Osteocyte (in vitro differentiated cells): ENCODE data around the gene TNPO2. TPM values are rescaled to one million over a fixed set of nuclear protein-coding genes. Genes with fewer than 3 reads are reported as not detected.

Source experiments
- DNase-seq: peaks from one replicate; pipeline ENCODE4 v3.0.0; 2021; ENCODE audit warnings: mixed read lengths; ENCODE audit not compliant: unreplicated experiment; ENCODE audit errors: extremely low spot score
- H3K27ac Mint-ChIP-seq: one replicate; pipeline ENCODE4 v1.8.0; 2021; ENCODE audit warnings: mild to moderate bottlenecking, mixed read lengths; ENCODE audit not compliant: unreplicated experiment
- H3K27me3 Mint-ChIP-seq: one replicate; pipeline ENCODE4 v1.8.0; 2021; ENCODE audit warnings: mixed read lengths; ENCODE audit not compliant: unreplicated experiment
- H3K36me3 Mint-ChIP-seq: one replicate; pipeline ENCODE4 v1.8.0; 2021; ENCODE audit warnings: mixed read lengths; ENCODE audit not compliant: unreplicated experiment
- H3K4me1 Mint-ChIP-seq: one replicate; pipeline ENCODE4 v1.8.0; 2021; ENCODE audit warnings: mixed read lengths; ENCODE audit not compliant: unreplicated experiment
- H3K4me3 Mint-ChIP-seq: one replicate; pipeline ENCODE4 v1.8.0; 2021; ENCODE audit warnings: mild to moderate bottlenecking, moderate library complexity, mixed read lengths; ENCODE audit not compliant: unreplicated experiment
- H3K9me3 Mint-ChIP-seq: one replicate; pipeline ENCODE4 v1.8.0; 2021; ENCODE audit warnings: mixed read lengths; ENCODE audit not compliant: unreplicated experiment
- total RNA-seq: library from RNA; stranded (reverse); gene quantifications from 2 replicates; pipeline ENCODE4 v1.2.1, GENCODE V29; 2021
- TF ChIP-seq, protein P1 (sequence below): fragments of 200-600 bp; sonication (generic); IDR thresholded peaks from 2 replicates; pipeline ENCODE4 v1.5.0; 2021; ENCODE audit warnings: antibody characterized with exemption, mild to moderate bottlenecking, moderate library complexity

TNPO2 gene
- total RNA-seq, 1 donor from 2014 or later = 93.3 TPM

DNA sequence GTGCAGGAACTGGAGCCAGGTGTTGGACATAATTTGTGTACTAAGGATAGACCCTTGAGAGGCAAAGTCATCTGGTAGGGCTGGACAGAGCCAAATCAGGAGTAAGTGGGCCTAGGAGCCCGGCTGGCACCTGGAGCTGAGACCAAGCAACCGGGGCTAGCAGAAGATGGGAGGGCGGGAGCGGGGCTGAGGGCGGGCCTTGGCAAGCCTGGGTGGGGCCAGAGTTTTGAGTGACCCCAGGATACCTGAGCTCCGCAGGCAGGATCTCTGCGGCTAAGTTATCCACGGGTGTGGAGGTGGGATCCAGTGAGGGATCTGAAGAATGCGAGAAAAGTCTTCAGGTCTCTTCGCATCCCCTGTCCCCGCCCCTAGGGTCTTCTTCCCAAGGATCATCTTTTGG is 43.4 kb upstream of the TNPO2 start:
- Mint-ChIP-seq H3K27me3 (no peaks in the 10 kb centered on the region), H3K4me3 (no peak overlapping the region), H3K36me3 (peaks cover 3% of the 10 kb centered on the region), H3K9me3 (no peaks in the 10 kb centered on the region), H3K27ac (no peak overlapping the region), H3K4me1 (peaks cover 2% of the 10 kb centered on the region)
- no peak for DNase-seq
- TF ChIP-seq, protein P1, sequence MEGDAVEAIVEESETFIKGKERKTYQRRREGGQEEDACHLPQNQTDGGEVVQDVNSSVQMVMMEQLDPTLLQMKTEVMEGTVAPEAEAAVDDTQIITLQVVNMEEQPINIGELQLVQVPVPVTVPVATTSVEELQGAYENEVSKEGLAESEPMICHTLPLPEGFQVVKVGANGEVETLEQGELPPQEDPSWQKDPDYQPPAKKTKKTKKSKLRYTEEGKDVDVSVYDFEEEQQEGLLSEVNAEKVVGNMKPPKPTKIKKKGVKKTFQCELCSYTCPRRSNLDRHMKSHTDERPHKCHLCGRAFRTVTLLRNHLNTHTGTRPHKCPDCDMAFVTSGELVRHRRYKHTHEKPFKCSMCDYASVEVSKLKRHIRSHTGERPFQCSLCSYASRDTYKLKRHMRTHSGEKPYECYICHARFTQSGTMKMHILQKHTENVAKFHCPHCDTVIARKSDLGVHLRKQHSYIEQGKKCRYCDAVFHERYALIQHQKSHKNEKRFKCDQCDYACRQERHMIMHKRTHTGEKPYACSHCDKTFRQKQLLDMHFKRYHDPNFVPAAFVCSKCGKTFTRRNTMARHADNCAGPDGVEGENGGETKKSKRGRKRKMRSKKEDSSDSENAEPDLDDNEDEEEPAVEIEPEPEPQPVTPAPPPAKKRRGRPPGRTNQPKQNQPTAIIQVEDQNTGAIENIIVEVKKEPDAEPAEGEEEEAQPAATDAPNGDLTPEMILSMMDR = no peak

DNA sequence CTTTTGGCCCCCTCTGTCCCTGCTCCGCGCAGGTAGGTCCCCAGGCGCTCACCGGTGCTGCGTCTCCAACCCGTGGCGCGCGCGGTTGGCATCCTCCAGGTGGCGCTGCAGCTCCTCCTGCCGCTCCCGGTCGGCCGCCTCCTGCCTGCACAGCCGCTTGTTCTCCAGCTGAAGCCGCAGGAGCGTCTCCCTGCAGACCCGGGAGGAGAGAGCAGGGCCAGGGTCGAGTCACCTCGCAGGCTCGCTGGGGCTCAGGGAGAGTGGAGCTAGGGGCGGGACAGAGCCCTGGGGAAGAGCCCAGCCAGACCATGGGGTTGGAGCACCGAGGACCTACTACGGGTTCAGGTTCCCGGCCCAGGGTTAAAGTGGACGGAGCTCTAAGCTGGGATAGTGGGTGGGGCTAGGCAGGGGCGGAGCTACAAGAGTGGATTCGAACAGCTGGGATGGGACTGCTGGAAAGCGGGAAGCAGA is 42.4 kb upstream of the TNPO2 start:
- Mint-ChIP-seq H3K9me3 (no peaks in the 10 kb centered on the region), H3K36me3 (peaks cover 3% of the 10 kb centered on the region), H3K27me3 (no peaks in the 10 kb centered on the region), H3K4me3 (peak overlapping the region; percentile 70), H3K4me1 (peaks cover 2% of the 10 kb centered on the region), H3K27ac (no peak overlapping the region)
- TF ChIP-seq, protein P1 = peak; percentile 78
- DNase-seq = peak; percentile 93

DNA sequence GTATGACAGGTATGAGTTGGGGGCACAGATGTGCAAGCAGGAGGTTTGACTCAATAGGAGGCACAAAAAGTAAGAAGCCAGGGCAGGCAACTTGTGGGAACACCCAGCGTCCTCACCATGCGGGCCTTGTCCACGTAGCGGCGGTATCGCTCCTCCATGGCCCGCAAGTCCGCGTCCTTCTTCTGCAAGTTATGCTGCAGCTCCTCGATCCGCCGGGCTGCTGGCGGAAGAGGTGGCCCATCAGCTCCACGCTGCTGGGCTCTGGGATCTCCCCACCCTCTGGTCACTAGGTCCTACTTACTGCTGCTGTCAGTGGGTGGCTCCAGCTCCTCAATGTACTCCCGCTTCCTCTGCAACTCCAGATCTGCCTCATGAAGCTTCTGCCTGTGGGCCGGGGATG is 41.0 kb upstream of the TNPO2 start:
- no peak for DNase-seq
- TF ChIP-seq, protein P1 = no peak
- Mint-ChIP-seq H3K36me3 (peaks cover 3% of the 10 kb centered on the region), H3K4me1 (peaks cover 3% of the 10 kb centered on the region), H3K9me3 (no peaks in the 10 kb centered on the region), H3K27me3 (no peaks in the 10 kb centered on the region), H3K27ac (no peak overlapping the region), H3K4me3 (no peak overlapping the region)

DNA sequence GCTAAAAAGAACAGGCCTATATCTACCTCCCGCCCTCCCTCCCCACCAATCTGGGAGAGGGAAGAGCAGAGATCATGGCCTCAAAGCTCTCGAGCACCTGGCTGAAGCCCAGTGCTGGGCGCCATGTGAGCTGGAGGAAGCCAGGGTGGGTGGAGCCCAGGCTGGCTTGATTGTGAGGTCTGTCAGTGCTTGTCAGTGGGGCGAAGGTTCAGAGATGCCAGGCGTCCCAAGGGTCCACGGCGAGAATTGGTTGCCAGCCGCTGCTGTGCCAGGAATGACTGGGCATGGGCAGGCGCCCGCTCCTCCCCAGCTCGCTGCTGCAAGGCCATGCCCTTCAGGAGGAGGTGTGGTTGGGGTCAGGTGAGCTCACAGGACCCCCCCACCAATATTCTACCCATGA is 39.4 kb upstream of the TNPO2 start:
- H3K27me3 Mint-ChIP-seq = no peaks in the 10 kb centered on the region
- no peak overlapping the region for H3K27ac Mint-ChIP-seq
- H3K4me1 Mint-ChIP-seq = peaks cover 3% of the 10 kb centered on the region
- peaks cover 3% of the 10 kb centered on the region for H3K36me3 Mint-ChIP-seq
- no peak overlapping the region for H3K4me3 Mint-ChIP-seq
- H3K9me3 Mint-ChIP-seq = no peaks in the 10 kb centered on the region
- TF ChIP-seq, protein P1 = no peak
- no peak for DNase-seq

DNA sequence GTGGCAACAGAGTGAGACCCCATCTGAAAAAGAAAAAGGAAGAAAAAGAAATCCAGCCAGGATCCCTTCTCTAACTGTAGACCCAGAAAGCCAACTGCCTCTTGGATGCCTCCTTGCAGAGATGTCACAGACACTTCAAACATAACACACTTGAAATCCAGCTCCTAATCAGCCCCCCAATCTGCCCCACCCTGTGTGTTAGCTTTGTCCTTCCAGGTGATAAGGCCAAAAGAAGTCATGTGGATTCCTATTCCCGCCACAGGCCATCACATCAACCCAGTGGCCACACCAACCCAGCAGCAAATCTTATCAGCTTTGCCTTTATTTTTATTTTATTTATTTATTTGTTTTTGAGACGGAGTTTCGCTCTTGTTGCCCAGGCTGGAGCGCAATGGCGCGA is 36.0 kb upstream of the TNPO2 start:
- Mint-ChIP-seq H3K27ac (no peak overlapping the region), H3K4me3 (no peak overlapping the region)

More for the DNA sequence above, 36.0 kb upstream of the TNPO2 start:
- no peak for DNase-seq
- TF ChIP-seq, protein P1 = no peak
- no peaks in the 10 kb centered on the region for H3K9me3 Mint-ChIP-seq
- H3K27me3 Mint-ChIP-seq = no peaks in the 10 kb centered on the region
- H3K4me1 Mint-ChIP-seq = peaks cover 4% of the 10 kb centered on the region
- peaks cover 3% of the 10 kb centered on the region for H3K36me3 Mint-ChIP-seq
